GM12878 (cell line): ENCODE results near the gene ANTXR1. TPM values are rescaled to one million over a fixed set of nuclear protein-coding genes. Genes with fewer than 3 reads are reported as not detected.

ENCODE experiments used
- ATAC-seq: fragments of 200-7000 bp; cut with Tn5 transposase; 3 replicates; pipeline ENCODE4 v1.9.1; 2020; ENCODE audit warnings: mild to moderate bottlenecking, moderate library complexity
- BruUV-seq: library from RNA; stranded (reverse); fragments of 400-500 nt; replicated peaks from 2 replicates; lab custom pipeline; 2021; lab: Mats Ljungman, UMichigan
- CTCF ChIA-PET: fragments of 300-600 bp; sonication (Branson Sonifier 250); formaldehyde crosslinking; extraction: SDS; loops from one replicate; lab custom pipeline; 2021; ENCODE audit warnings: inconsistent platforms; lab: Yijun Ruan, JAX
- POLR2A ChIA-PET: fragments of 350-600 bp; formaldehyde crosslinking; extraction: SDS; loops from one replicate; lab custom pipeline; 2021; ENCODE audit warnings: inconsistent platforms; lab: Charles Lee
- RAD21 ChIA-PET: fragments of 300-600 bp; sonication (Branson Sonifier 250); formaldehyde crosslinking; loops from one replicate; lab custom pipeline; 2023; ENCODE audit warnings: antibody characterized with exemption; ENCODE audit not compliant: unreplicated experiment; lab: Charles Lee
- SMC1A ChIA-PET: fragments of 300-600 bp; sonication (Branson Sonifier 250); formaldehyde crosslinking; loops from one replicate; lab custom pipeline; 2023; ENCODE audit not compliant: unreplicated experiment, uncharacterized antibody; lab: Charles Lee
- DNase-seq: peaks from one replicate; pipeline ENCODE4 v3.0.0-alpha.2; 2011; ENCODE audit warnings: low read depth, low spot score
- FAIRE-seq: peaks from 3 replicates; lab custom pipeline; 2011; peaks lifted over from hg19 to GRCh38; lab: Jason Lieb, UNC
- H2AFZ ChIP-seq: 2 replicates; pipeline ENCODE4 v1.6.0; 2011; ENCODE audit warnings: low read depth, low read length, control low read depth; ENCODE audit not compliant: control insufficient read depth
- H3K27ac ChIP-seq: 2 replicates; pipeline ENCODE4 v1.5.1; 2011; ENCODE audit warnings: control low read depth; ENCODE audit not compliant: control insufficient read depth, insufficient read depth
- H3K27me3 ChIP-seq, 2 experiments: replicated peaks in 1 of 2; 2 replicates each; pipeline versions ENCODE4 v1.6.0 to v1.6.1; 2011; ENCODE audit warnings: low read length in 1 of 2; ENCODE audit not compliant: control insufficient read depth in 2 of 2, insufficient read depth in 2 of 2
- H3K36me3 ChIP-seq, 2 experiments: 2 replicates each; pipeline ENCODE4 v1.5.1; 2011; ENCODE audit warnings: low read length in 1 of 2; ENCODE audit not compliant: control insufficient read depth in 2 of 2, insufficient read depth in 2 of 2
- H3K4me1 ChIP-seq: 2 replicates; pipeline ENCODE4 v1.6.1; 2011; ENCODE audit warnings: mild to moderate bottlenecking, low read length, moderate library complexity, mixed read lengths; ENCODE audit not compliant: control insufficient read depth, insufficient read depth
- H3K4me2 ChIP-seq: 2 replicates; pipeline ENCODE4 v1.6.0; 2011; ENCODE audit warnings: control low read depth; ENCODE audit not compliant: control insufficient read depth, insufficient read depth
- H3K4me3 ChIP-seq: fragments of 200-600 bp; sonication (generic); 2 replicates; pipeline ENCODE4 v1.5.1; 2016
- H3K79me2 ChIP-seq: 2 replicates; pipeline ENCODE4 v1.6.0; 2011; ENCODE audit warnings: low read length; ENCODE audit not compliant: control insufficient read depth, insufficient read depth
- H3K9ac ChIP-seq: 2 replicates; pipeline ENCODE4 v1.8.0; 2011; ENCODE audit warnings: low read length, control low read depth, mixed read lengths; ENCODE audit not compliant: control insufficient read depth, insufficient read depth
- H3K9me3 ChIP-seq: replicated peaks from 3 replicates; pipeline ENCODE4 v1.5.1; 2011; ENCODE audit warnings: mild to moderate bottlenecking, low read length; ENCODE audit not compliant: control insufficient read depth, insufficient read depth
- H4K20me1 ChIP-seq: 2 replicates; pipeline ENCODE4 v1.6.0; 2011; ENCODE audit not compliant: control insufficient read depth, insufficient read depth
- BHLHE40 ChIP-seq, 2 experiments: fragments of 450-650 bp in 1 of 2; IDR thresholded peaks; 2 replicates each; pipeline ENCODE4 v1.6.1; 2011 to 2017; ENCODE audit warnings: low read depth in 2 of 2, borderline replicate concordance in 1 of 2, improper control_type of control experiment in 1 of 2, low read length in 1 of 2, mild to moderate bottlenecking in 1 of 2
- CBFB ChIP-seq: IDR thresholded peaks from 2 replicates; pipeline ENCODE4 v1.6.1; 2016; ENCODE audit warnings: antibody characterized with exemption, low read depth
- CHD2 ChIP-seq: IDR thresholded peaks from 2 replicates; pipeline ENCODE4 v1.6.1; 2011; ENCODE audit warnings: low read depth, low read length, improper control_type of control experiment, borderline replicate concordance
- GATAD2B ChIP-seq: fragments of 450-650 bp; conservative IDR thresholded peaks from 2 replicates; pipeline ENCODE4 v1.6.1; 2017; ENCODE audit warnings: low read depth, mild to moderate bottlenecking, moderate library complexity
- IKZF1 ChIP-seq: fragments of 450-650 bp; conservative IDR thresholded peaks from 2 replicates; pipeline ENCODE4 v1.6.1; 2017; ENCODE audit warnings: antibody characterized with exemption, mild to moderate bottlenecking
- IRF3 ChIP-seq: fragments of 450-650 bp; IDR thresholded peaks from 2 replicates; pipeline ENCODE4 v1.6.1; 2014; ENCODE audit warnings: mild to moderate bottlenecking
- IRF4 ChIP-seq: IDR thresholded peaks from 2 replicates; pipeline ENCODE4 v1.6.1; 2011; ENCODE audit warnings: low read depth, low read length
- JUNB ChIP-seq: IDR thresholded peaks from 2 replicates; pipeline ENCODE4 v1.6.1; 2016; ENCODE audit warnings: antibody characterized with exemption, mild to moderate bottlenecking
- NFYA ChIP-seq: IDR thresholded peaks from 2 replicates; pipeline ENCODE4 v1.6.1; 2011; ENCODE audit warnings: low read depth, mild to moderate bottlenecking, low read length, improper control_type of control experiment, borderline replicate concordance
- RB1 ChIP-seq: fragments of 450-650 bp; formaldehyde crosslinking; IDR thresholded peaks from 2 replicates; pipeline ENCODE4 v1.6.1; 2017; ENCODE audit warnings: mild to moderate bottlenecking, borderline replicate concordance
- RELB ChIP-seq: fragments of 450-650 bp; IDR thresholded peaks from 2 replicates; pipeline ENCODE4 v1.6.1; 2017; ENCODE audit warnings: low read depth, mild to moderate bottlenecking, moderate library complexity
- SIN3A ChIP-seq: IDR thresholded peaks from 2 replicates; pipeline ENCODE4 v1.6.1; 2012; ENCODE audit warnings: low read depth, low read length, improper control_type of control experiment
- SMC3 ChIP-seq: IDR thresholded peaks from 2 replicates; pipeline ENCODE4 v1.6.1; 2011; ENCODE audit warnings: low read length, improper control_type of control experiment, borderline replicate concordance
- TAF1 ChIP-seq: IDR thresholded peaks from 2 replicates; pipeline ENCODE4 v1.6.1; 2011; ENCODE audit warnings: mild to moderate bottlenecking, low read depth, low read length, borderline replicate concordance
- ZNF207 ChIP-seq: fragments of 450-650 bp; IDR thresholded peaks from 2 replicates; pipeline ENCODE4 v1.6.1; 2014; ENCODE audit warnings: antibody characterized with exemption, mild to moderate bottlenecking, borderline replicate concordance
- ZNF217 ChIP-seq: fragments of 450-650 bp; IDR thresholded peaks from 2 replicates; pipeline ENCODE4 v1.6.1; 2017; ENCODE audit warnings: antibody characterized with exemption, mild to moderate bottlenecking
- WGBS: methylation state at CpG from one replicate; pipeline ENCODE4 v1.1.6; 2016; ENCODE audit warnings: low lambda C conversion rate; ENCODE audit not compliant: insufficient replicate concordance, insufficient coverage; ENCODE audit errors: missing lambda C conversion rate; 5-methylcytosine and 5-hydroxymethylcytosine counted together
- in situ Hi-C: fragments of 300-500 bp; cut with MboI; formaldehyde crosslinking; loops from 9 replicates; pipeline ENCODE4 v1.14.3; 2018; ENCODE audit warnings: mixed read lengths
- intact Hi-C: fragments of 100-400 bp; cut with micrococcal nuclease; formaldehyde crosslinking; loops from one replicate; pipeline ENCODE4 v1.14.2; 2022; ENCODE audit not compliant: unreplicated experiment
- polyA plus RNA-seq, 11 experiments: library from polyadenylated mRNA; depleted of rRNA in 4 of 11; unstranded in 6 of 11; stranded (reverse) in 5 of 11; fragments of >200 nt; fragmentation: Nextera tagmentation in 4 of 11; fragmentation: Illumina TruSeq in 1 of 11; extraction: Ambion mirVana in 4 of 11; extraction: Trizol in 1 of 11; gene quantifications; 1 replicate in 1 of 11; 2 replicates in 10 of 11; pipeline versions ENCODE4 v1.2.1 to v1.2.3, GENCODE V29; 2011 to 2016; ENCODE audit warnings: inconsistent platforms in 2 of 11, missing spikeins in 2 of 11, low read depth in 1 of 11
- total RNA-seq, 4 experiments: library from RNA; depleted of rRNA in 3 of 4; stranded (reverse); fragments of >200 nt in 3 of 4; fragmentation: Illumina TruSeq in 1 of 4; extraction: Trizol in 1 of 4; gene quantifications; 2 replicates each; pipeline versions ENCODE4 v1.2.1 to v1.2.3, GENCODE V29; 2013 to 2021

The ANTXR1 gene
- total and polyA plus RNA-seq, 10 of the 15 experiments (the other 5 are each of a cell fraction or from before 2014, with no cell fraction given) = 0.09 to 0.26 TPM; not detected in 8

GRCh38 chr2:69076601-69077000 lies 63.6 kb downstream of the ANTXR1 start:
- in situ Hi-C loops = no loop called here
- CTCF ChIA-PET = no interaction called here

GRCh38 chr2:69077252-69077950 lies 64.4 kb downstream of the ANTXR1 start:
- POLR2A ChIA-PET = no interaction called here
- Histone ChIP-seq H3K4me2 (no peak overlapping the region), H3K36me3 (no peaks in the 10 kb centered on the region), H3K9me3 (no peaks in the 10 kb centered on the region), H2AFZ (no peak overlapping the region), H3K9ac (no peak overlapping the region), H4K20me1 (no peaks in the 10 kb centered on the region), H3K27ac (no peak overlapping the region), H3K4me1 (no peaks in the 10 kb centered on the region; the same call in 1 of the 2 replicates), H3K79me2 (no peaks in the 10 kb centered on the region), H3K27me3 (peaks cover 3 to 8% of the 10 kb centered on the region in 2 experiments; a peak in 3 of 4 replicates), H3K4me3 (no peak overlapping the region)
- no TSS peak for BruUV-seq
- in situ Hi-C loops (no loop called here), intact Hi-C loops (no loop called here)
- SMC1A ChIA-PET = no interaction called here
- no peak for FAIRE-seq
- ATAC-seq = no peak
- RAD21 ChIA-PET = no interaction called here
- 40% methylated on average over 10 of the region's 10 CpGs for WGBS
- CTCF ChIA-PET = no interaction called here
- no peak for DNase-seq
- TF ChIP-seq GATAD2B (no peak), ZNF207 (no peak), RELB (no peak), CHD2 (no peak), SIN3A (no peak), RB1 (no peak), CBFB (no peak), JUNB (no peak), TAF1 (no peak), IRF4 (no peak), IKZF1 (no peak), SMC3 (no peak), NFYA (no peak), IRF3 (no peak), ZNF217 (no peak), BHLHE40 (IDR thresholded peaks at IDR 0.05; ENCODE audit: borderline replicate concordance in 1 of 2, low read depth in 2 of 2, low read length in 1 of 2) (no peak)

More at GRCh38 chr2:69076601-69077000, 63.6 kb downstream of the ANTXR1 start:
- no peak overlapping the region for H3K4me2 ChIP-seq
- ATAC-seq (no peak), DNase-seq (no peak), FAIRE-seq (no peak)
- intact Hi-C loops = no loop called here
- RAD21 ChIA-PET = no interaction called here
- H2AFZ ChIP-seq = no peak overlapping the region
- no peaks in the 10 kb centered on the region for H3K79me2 ChIP-seq
- H3K4me1 ChIP-seq = no peaks in the 10 kb centered on the region
- H3K9me3 ChIP-seq = no peaks in the 10 kb centered on the region
- H3K27me3 ChIP-seq = peaks cover 3 to 6% of the 10 kb centered on the region in 2 experiments; a peak in 3 of 4 replicates
- POLR2A ChIA-PET = no interaction called here
- WGBS = 0% methylated on average over 2 of the region's 2 CpGs
- H3K9ac ChIP-seq = no peak overlapping the region
- TF ChIP-seq IKZF1 = no peak
- H3K4me3 ChIP-seq = no peak overlapping the region
- SMC1A ChIA-PET = no interaction called here
- no peaks in the 10 kb centered on the region for H3K36me3 ChIP-seq
- H3K27ac ChIP-seq = no peak overlapping the region
- BruUV-seq = no TSS peak
- H4K20me1 ChIP-seq = no peaks in the 10 kb centered on the region
